GM18858 (cell line): ENCODE data around the gene DIDO1.

ENCODE experiments used
- ATAC-seq: cut with Tn5 transposase; IDR thresholded peaks from one replicate; pipeline ENCODE4 v1.9.1; 2021; ENCODE audit not compliant: unreplicated experiment

The DIDO1 gene

GRCh38 chr20:62926229-62927127, at the start of gene DIDO1:
TSS of gene DIDO1 (minus strand) at chr20:62926505.
- peak; percentile 60 for ATAC-seq

- no peak for ATAC-seq
Observed at GRCh38 chr20:62975251-62975760, 49.0 kb upstream of the DIDO1 start.

- ATAC-seq = no peak
Observed at GRCh38 chr20:62972845-62973745, 46.8 kb upstream of the DIDO1 start.

- no peak for ATAC-seq
Observed at GRCh38 chr20:62971950-62972844, 45.9 kb upstream of the DIDO1 start.

GRCh38 chr20:62971211-62971949, 45.1 kb upstream of the DIDO1 start:
- ATAC-seq = no peak

- no peak for ATAC-seq
Observed at GRCh38 chr20:62970307-62971210, 44.3 kb upstream of the DIDO1 start.

- no peak for ATAC-seq
Observed at GRCh38 chr20:62969939-62970306, 43.6 kb upstream of the DIDO1 start.

GRCh38 chr20:62969179-62969760, 43.0 kb upstream of the DIDO1 start:
- no peak for ATAC-seq

- ATAC-seq = no peak
Observed at GRCh38 chr20:62968378-62969178, 42.3 kb upstream of the DIDO1 start.

- ATAC-seq = no peak
Observed at GRCh38 chr20:62967628-62968351, 41.5 kb upstream of the DIDO1 start.

GRCh38 chr20:62967149-62967501, 40.8 kb upstream of the DIDO1 start:
- no peak for ATAC-seq

GRCh38 chr20:62966212-62967148, 40.2 kb upstream of the DIDO1 start:
- ATAC-seq = no peak

GRCh38 chr20:62965363-62965771, 39.1 kb upstream of the DIDO1 start:
- ATAC-seq = no peak

GRCh38 chr20:62964700-62965099, 38.4 kb upstream of the DIDO1 start:
- ATAC-seq = no peak

- no peak for ATAC-seq
Observed at GRCh38 chr20:62963614-62964397, 37.5 kb upstream of the DIDO1 start.
